SK-N-SH (cell line): ENCODE measurements around the gene OSBP2.

Experiments used
- EP300 ChIP-seq, 2 experiments: IDR thresholded peaks; 2 replicates each; pipeline versions ENCODE4 v1.4.0 to v1.6.1; 2012; ENCODE audit warnings: borderline replicate concordance in 1 of 2, low read depth in 1 of 2, low read length in 1 of 2
- EZH2phosphoT487 ChIP-seq: fragments of 200-600 bp; sonication (generic); IDR thresholded peaks from 2 replicates; pipeline ENCODE4 v1.6.1; 2017; ENCODE audit warnings: low read depth, mixed run types, mild to moderate bottlenecking, antibody characterized with exemption, moderate library complexity, borderline replicate concordance
- GABPA ChIP-seq: IDR thresholded peaks from 2 replicates; pipeline ENCODE4 v1.4.0; 2012; ENCODE audit warnings: low read depth, mild to moderate bottlenecking
- GATA2 ChIP-seq: sonication (generic); formaldehyde crosslinking; IDR thresholded peaks from 2 replicates; pipeline ENCODE4 v1.5.0; 2020; ENCODE audit warnings: mild to moderate bottlenecking, missing genetic modification reagents
- POLR2AphosphoS5 ChIP-seq: IDR thresholded peaks from 2 replicates; pipeline ENCODE4 v1.6.1; 2012; ENCODE audit warnings: low read depth, low read length
- RAD21 ChIP-seq: IDR thresholded peaks from 2 replicates; pipeline ENCODE4 v1.6.1; 2012; ENCODE audit warnings: mild to moderate bottlenecking, low read length
- RCOR1 ChIP-seq: fragments of 150-350 bp; IDR thresholded peaks from 2 replicates; pipeline ENCODE4 v1.6.1; 2017; ENCODE audit warnings: antibody characterized with exemption, low read length
- SIN3A ChIP-seq: IDR thresholded peaks from 2 replicates; pipeline ENCODE4 v1.6.1; 2012; ENCODE audit warnings: low read depth, mild to moderate bottlenecking, low read length, moderate library complexity, borderline replicate concordance
- YY1 ChIP-seq: IDR thresholded peaks from 2 replicates; pipeline ENCODE4 v1.4.0; 2012; ENCODE audit warnings: low read depth, mild to moderate bottlenecking
- TF ChIP-seq, protein P1 (sequence below): fragments of 200-600 bp; sonication (generic); IDR thresholded peaks from 2 replicates; pipeline ENCODE4 v1.6.1; 2017; ENCODE audit warnings: antibody characterized with exemption, mild to moderate bottlenecking, moderate library complexity
- TF ChIP-seq, protein P2 (sequence below): IDR thresholded peaks from 2 replicates; pipeline ENCODE4 v1.6.1; 2012; ENCODE audit warnings: mild to moderate bottlenecking, low read depth, low read length, moderate library complexity
- TF ChIP-seq, protein P3 (sequence below): fragments of 150-350 bp; IDR thresholded peaks from 2 replicates; pipeline ENCODE4 v1.6.1; 2017; ENCODE audit warnings: antibody characterized with exemption, low read length, low read depth, borderline replicate concordance

DNA sequence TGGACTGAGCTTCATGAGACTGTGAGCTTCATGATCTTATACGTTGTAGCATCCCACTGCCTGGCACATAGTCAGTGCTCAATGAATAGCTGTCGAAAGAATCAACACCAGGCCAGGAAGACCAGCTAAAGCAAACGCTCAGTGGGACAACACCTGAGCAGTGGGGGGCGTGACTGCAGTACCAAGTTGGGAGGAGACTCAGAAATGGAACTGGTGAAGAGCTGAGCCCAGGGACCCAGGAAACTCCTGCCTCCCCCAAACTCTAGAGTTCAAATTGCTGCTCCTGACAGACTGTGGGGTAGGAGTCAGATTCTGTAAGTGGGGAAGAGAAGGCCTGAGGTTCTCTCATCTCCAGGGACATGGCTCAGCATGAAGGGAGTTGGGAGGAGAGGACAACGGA is 214.6 kb downstream of the OSBP2 start:
- TF ChIP-seq SIN3A (no peak), EZH2phosphoT487 (no peak), YY1 (no peak), RAD21 (no peak), GABPA (no peak), EP300 (IDR thresholded peaks at IDR 0.05; ENCODE audit: borderline replicate concordance in 1 of 2, low read depth in 1 of 2, low read length in 1 of 2) (no peak), RCOR1 (no peak), GATA2 (CRISPR knock-in tag) (no peak), POLR2AphosphoS5 (no peak)
- TF ChIP-seq, protein P1, sequence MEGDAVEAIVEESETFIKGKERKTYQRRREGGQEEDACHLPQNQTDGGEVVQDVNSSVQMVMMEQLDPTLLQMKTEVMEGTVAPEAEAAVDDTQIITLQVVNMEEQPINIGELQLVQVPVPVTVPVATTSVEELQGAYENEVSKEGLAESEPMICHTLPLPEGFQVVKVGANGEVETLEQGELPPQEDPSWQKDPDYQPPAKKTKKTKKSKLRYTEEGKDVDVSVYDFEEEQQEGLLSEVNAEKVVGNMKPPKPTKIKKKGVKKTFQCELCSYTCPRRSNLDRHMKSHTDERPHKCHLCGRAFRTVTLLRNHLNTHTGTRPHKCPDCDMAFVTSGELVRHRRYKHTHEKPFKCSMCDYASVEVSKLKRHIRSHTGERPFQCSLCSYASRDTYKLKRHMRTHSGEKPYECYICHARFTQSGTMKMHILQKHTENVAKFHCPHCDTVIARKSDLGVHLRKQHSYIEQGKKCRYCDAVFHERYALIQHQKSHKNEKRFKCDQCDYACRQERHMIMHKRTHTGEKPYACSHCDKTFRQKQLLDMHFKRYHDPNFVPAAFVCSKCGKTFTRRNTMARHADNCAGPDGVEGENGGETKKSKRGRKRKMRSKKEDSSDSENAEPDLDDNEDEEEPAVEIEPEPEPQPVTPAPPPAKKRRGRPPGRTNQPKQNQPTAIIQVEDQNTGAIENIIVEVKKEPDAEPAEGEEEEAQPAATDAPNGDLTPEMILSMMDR, result no peak
- TF ChIP-seq, protein P2, sequence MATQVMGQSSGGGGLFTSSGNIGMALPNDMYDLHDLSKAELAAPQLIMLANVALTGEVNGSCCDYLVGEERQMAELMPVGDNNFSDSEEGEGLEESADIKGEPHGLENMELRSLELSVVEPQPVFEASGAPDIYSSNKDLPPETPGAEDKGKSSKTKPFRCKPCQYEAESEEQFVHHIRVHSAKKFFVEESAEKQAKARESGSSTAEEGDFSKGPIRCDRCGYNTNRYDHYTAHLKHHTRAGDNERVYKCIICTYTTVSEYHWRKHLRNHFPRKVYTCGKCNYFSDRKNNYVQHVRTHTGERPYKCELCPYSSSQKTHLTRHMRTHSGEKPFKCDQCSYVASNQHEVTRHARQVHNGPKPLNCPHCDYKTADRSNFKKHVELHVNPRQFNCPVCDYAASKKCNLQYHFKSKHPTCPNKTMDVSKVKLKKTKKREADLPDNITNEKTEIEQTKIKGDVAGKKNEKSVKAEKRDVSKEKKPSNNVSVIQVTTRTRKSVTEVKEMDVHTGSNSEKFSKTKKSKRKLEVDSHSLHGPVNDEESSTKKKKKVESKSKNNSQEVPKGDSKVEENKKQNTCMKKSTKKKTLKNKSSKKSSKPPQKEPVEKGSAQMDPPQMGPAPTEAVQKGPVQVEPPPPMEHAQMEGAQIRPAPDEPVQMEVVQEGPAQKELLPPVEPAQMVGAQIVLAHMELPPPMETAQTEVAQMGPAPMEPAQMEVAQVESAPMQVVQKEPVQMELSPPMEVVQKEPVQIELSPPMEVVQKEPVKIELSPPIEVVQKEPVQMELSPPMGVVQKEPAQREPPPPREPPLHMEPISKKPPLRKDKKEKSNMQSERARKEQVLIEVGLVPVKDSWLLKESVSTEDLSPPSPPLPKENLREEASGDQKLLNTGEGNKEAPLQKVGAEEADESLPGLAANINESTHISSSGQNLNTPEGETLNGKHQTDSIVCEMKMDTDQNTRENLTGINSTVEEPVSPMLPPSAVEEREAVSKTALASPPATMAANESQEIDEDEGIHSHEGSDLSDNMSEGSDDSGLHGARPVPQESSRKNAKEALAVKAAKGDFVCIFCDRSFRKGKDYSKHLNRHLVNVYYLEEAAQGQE, result no peak
- TF ChIP-seq, protein P3, sequence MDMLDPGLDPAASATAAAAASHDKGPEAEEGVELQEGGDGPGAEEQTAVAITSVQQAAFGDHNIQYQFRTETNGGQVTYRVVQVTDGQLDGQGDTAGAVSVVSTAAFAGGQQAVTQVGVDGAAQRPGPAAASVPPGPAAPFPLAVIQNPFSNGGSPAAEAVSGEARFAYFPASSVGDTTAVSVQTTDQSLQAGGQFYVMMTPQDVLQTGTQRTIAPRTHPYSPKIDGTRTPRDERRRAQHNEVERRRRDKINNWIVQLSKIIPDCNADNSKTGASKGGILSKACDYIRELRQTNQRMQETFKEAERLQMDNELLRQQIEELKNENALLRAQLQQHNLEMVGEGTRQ, result no peak
